ENCODE measurements around the gene CARS2.

- TF ChIP-seq, protein P1, sequence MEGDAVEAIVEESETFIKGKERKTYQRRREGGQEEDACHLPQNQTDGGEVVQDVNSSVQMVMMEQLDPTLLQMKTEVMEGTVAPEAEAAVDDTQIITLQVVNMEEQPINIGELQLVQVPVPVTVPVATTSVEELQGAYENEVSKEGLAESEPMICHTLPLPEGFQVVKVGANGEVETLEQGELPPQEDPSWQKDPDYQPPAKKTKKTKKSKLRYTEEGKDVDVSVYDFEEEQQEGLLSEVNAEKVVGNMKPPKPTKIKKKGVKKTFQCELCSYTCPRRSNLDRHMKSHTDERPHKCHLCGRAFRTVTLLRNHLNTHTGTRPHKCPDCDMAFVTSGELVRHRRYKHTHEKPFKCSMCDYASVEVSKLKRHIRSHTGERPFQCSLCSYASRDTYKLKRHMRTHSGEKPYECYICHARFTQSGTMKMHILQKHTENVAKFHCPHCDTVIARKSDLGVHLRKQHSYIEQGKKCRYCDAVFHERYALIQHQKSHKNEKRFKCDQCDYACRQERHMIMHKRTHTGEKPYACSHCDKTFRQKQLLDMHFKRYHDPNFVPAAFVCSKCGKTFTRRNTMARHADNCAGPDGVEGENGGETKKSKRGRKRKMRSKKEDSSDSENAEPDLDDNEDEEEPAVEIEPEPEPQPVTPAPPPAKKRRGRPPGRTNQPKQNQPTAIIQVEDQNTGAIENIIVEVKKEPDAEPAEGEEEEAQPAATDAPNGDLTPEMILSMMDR (IDR thresholded peaks at IDR 0.05) = no peak
- no peak for TF ChIP-seq POLR2AphosphoS5 (IDR thresholded peaks at IDR 0.05)
- no peak for TF ChIP-seq EP300 (IDR thresholded peaks at IDR 0.05)
- no peak for TF ChIP-seq POLR2A (IDR thresholded peaks at IDR 0.05; ENCODE audit: low read depth)
Observed at GRCh38 chr13:110682746-110683145, 23.2 kb downstream of the CARS2 start.

Data from esophagus muscularis mucosa (tissue), 4 donors.